ENCODE data around the gene CHRM5.
"Not testable (repeated sequence)": the region's sequence is repeated elsewhere in the genome, so short reads cannot be mapped to it uniquely, and the experiment has no call there.

Gene CHRM5

DNA sequence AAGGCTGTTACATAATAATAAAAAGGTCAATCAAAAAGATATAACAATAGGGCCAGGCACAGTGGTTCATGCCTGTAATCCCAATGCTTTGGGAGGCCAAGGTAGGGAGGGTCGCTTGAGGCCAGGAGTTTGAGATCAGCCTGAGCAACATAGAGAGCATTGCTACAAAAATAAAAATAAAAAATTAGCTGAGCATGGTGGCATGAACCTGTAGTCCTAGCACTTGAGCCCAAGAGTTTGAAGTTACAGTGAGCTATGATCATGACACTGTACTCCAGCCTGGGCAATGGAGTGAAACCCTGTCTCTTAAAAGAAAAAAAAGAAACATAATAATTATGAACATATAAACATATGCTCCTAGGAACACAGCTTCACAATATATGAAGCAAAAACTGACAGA lies 41.4 kb downstream of the CHRM5 start:
- no peaks in the 10 kb centered on the region for H3K27me3 Mint-ChIP-seq
- no peak overlapping the region for H3K4me3 Mint-ChIP-seq
- no peak for ATAC-seq (replicated peaks)
- DNase-seq, result no peak
- no peak overlapping the region for H3K27ac Mint-ChIP-seq
- H3K9me3 Mint-ChIP-seq, result no peaks in the 10 kb centered on the region
- H3K36me3 Mint-ChIP-seq (ENCODE audit: insufficient read depth), result no peaks in the 10 kb centered on the region
- H3K4me1 Mint-ChIP-seq (ENCODE audit: low read depth in 2 of 2), result peaks cover 0 to 2% of the 10 kb centered on the region in 2 donors

GRCh38 chr15:34010921-34011320 lies 42.6 kb downstream of the CHRM5 start:
- no peak for ATAC-seq (replicated peaks)
- Mint-ChIP-seq H3K36me3 (ENCODE audit: insufficient read depth) (no peaks in the 10 kb centered on the region), H3K4me3 (no peak overlapping the region), H3K27me3 (no peaks in the 10 kb centered on the region), H3K27ac (no peak overlapping the region), H3K4me1 (ENCODE audit: low read depth in 2 of 2) (peaks cover 0 to 2% of the 10 kb centered on the region in 2 donors), H3K9me3 (no peaks in the 10 kb centered on the region)
- no peak for DNase-seq

DNA sequence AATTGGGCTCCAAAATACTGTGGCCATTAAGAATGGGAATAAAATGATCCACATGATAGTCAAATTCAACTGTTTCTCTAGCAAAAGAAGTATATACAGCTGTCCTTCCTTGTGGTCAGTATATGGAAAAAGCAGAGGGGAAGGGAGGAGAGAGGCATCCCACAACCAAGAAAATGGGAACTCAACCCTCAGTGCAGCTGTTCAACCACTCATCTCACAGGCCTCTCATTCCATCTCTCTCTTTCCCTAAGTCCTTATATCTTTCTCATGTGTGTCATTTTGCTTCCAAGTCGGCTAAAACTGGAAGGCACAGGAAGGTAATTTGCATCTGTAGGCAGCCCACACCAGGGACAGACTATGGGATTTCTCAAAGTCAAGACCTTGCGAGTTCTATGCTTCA lies 43.2 kb downstream of the CHRM5 start:
- Mint-ChIP-seq H3K4me3 (no peak overlapping the region), H3K9me3 (no peaks in the 10 kb centered on the region), H3K4me1 (ENCODE audit: low read depth in 2 of 2) (peaks cover 0 to 2% of the 10 kb centered on the region in 2 donors), H3K27ac (no peak overlapping the region), H3K36me3 (ENCODE audit: insufficient read depth) (no peaks in the 10 kb centered on the region), H3K27me3 (no peaks in the 10 kb centered on the region)
- ATAC-seq (replicated peaks) (no peak), DNase-seq (no peak)

DNA sequence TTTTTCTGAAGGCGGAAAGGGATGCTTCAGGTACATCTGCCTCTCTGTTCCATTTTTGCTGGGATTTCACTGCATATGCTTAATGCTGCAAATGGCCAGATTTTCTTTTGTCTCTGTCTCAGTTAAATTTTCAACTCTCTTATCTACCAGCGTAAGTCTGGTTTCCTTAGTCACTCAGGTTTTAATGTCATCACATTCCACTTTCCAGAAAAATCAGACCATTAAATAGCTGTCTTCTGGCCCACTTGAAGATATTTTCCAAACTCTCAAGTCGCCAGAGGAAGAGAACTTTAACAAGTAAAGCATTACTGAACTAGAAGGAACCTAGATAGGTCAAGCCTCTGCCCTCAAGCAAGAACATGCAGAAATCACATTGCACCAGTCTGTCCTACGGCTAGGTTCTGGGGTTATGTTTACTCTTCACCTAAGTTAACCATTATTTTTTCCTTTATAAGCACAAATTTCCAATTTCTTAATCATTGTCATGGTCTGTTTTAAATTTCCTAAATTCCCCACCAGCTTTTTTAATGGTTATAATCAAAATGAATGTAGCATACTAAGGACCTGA lies 44.2 kb downstream of the CHRM5 start:
- ATAC-seq (replicated peaks) (no peak), DNase-seq (no peak)
- Mint-ChIP-seq H3K36me3 (ENCODE audit: insufficient read depth) (peaks cover 3% of the 10 kb centered on the region), H3K27ac (no peak overlapping the region), H3K4me3 (no peak overlapping the region), H3K27me3 (no peaks in the 10 kb centered on the region), H3K4me1 (ENCODE audit: low read depth in 2 of 2) (peaks cover 0 to 3% of the 10 kb centered on the region in 2 donors), H3K9me3 (no peaks in the 10 kb centered on the region)

DNA sequence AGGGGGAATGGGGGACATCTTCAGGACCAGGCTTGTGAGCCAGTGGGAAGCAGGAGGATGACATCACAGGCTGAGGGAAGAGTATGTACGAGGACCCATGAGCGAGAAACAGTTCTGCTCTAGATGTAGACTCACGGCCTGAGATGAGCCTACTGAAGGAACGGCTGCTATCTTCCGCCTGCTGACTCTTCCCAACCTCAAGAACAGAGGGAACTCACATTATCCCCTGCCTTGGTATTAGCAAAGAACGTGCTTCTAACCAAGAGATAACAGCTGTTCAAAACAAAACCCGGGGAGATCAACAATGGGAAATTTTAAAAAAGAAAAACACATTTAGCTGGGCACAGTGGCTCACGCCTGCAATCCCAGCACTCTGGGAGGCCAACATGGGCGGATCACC lies 45.4 kb downstream of the CHRM5 start:
- Mint-ChIP-seq H3K4me3 (no peak overlapping the region), H3K36me3 (ENCODE audit: insufficient read depth) (peaks cover 7% of the 10 kb centered on the region), H3K27me3 (no peaks in the 10 kb centered on the region), H3K4me1 (ENCODE audit: low read depth in 2 of 2) (peaks cover 8 to 10% of the 10 kb centered on the region in 2 donors), H3K9me3 (no peaks in the 10 kb centered on the region), H3K27ac (no peak overlapping the region)
- DNase-seq (no peak), ATAC-seq (replicated peaks) (no peak)

DNA sequence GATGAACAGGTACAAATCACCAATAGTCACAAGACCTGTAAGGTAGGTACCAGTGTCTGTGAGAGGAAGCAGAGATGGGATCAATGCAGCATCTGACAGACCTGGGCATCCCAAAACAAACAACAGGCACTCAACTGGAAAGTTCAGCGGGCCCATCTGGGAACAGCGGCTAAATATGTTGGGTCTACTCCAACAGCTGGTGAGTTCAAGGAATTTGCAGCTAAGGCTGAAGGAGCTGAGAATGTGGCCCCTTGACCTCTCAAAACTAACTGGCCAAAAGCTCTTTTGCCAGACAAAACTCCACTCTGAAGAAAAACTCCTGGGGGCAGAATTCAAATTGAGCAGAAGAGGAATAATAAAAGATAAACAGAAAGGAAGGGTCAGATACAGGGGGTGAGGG lies 46.3 kb downstream of the CHRM5 start:
- no peak for ATAC-seq (replicated peaks)
- H3K27ac Mint-ChIP-seq, result no peak overlapping the region
- DNase-seq, result no peak
- no peak overlapping the region for H3K4me3 Mint-ChIP-seq
- peaks cover 8 to 10% of the 10 kb centered on the region in 2 donors for H3K4me1 Mint-ChIP-seq (ENCODE audit: low read depth in 2 of 2)
- H3K36me3 Mint-ChIP-seq (ENCODE audit: insufficient read depth), result peaks cover 7% of the 10 kb centered on the region
- H3K27me3 Mint-ChIP-seq, result no peaks in the 10 kb centered on the region
- H3K9me3 Mint-ChIP-seq, result no peaks in the 10 kb centered on the region

DNA sequence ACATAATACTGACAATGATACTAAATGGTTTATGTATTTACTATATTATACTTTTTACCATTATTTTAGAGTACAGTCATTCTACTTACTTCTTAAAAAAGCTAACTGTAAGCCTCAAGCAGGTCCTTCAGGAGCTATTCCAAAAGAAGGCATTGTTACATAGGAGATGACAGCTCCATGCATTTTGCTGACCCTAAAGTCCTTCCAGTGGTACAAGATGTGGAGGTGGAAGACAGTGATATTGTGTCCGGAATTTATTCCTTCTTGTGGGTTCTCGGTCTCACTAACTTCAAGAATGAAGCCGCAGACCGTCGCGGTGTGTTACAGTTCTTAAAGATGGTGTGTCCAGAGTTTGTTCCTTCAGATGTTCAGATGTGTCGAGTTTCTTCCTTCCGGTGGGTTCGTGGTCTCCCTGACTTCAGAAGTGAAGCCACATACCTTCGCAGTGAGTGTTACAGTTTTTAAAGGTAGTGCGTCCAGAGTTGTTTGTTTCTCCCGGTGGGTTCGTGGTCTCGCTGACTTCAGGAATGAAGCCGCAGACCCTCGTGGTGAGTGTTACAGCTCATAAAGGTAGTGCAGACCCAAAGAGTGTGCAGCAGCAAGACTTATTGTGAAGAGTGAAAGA lies 49.8 kb downstream of the CHRM5 start:
- peak; percentile 29 to 40 (median 33) for DNase-seq

GRCh38 chr15:34018738-34019137 lies 50.4 kb downstream of the CHRM5 start:
- peak overlapping the region in 1 of 2 donors; percentile 9 for H3K27ac Mint-ChIP-seq
- not testable (repeated sequence) for H3K36me3 Mint-ChIP-seq (ENCODE audit: insufficient read depth); DNase-seq; H3K9me3 Mint-ChIP-seq; H3K27me3 Mint-ChIP-seq; ATAC-seq (replicated peaks)
- H3K4me1 Mint-ChIP-seq (ENCODE audit: low read depth in 2 of 2), result peaks cover 8 to 10% of the 10 kb centered on the region in 2 donors
- H3K4me3 Mint-ChIP-seq, result peak overlapping the region; percentile 47 to 74

More for the DNA sequence above, 49.8 kb downstream of the CHRM5 start:
- Mint-ChIP-seq H3K9me3 (no peaks in the 10 kb centered on the region), H3K4me1 (ENCODE audit: low read depth in 2 of 2) (peaks cover 8 to 10% of the 10 kb centered on the region in 2 donors), H3K4me3 (peak overlapping the region; percentile 47 to 74), H3K27ac (peak overlapping the region; percentile 9 to 77), H3K27me3 (no peaks in the 10 kb centered on the region), H3K36me3 (ENCODE audit: insufficient read depth) (peaks cover 7% of the 10 kb centered on the region)
- ATAC-seq (replicated peaks), result peak; percentile 80

DNA sequence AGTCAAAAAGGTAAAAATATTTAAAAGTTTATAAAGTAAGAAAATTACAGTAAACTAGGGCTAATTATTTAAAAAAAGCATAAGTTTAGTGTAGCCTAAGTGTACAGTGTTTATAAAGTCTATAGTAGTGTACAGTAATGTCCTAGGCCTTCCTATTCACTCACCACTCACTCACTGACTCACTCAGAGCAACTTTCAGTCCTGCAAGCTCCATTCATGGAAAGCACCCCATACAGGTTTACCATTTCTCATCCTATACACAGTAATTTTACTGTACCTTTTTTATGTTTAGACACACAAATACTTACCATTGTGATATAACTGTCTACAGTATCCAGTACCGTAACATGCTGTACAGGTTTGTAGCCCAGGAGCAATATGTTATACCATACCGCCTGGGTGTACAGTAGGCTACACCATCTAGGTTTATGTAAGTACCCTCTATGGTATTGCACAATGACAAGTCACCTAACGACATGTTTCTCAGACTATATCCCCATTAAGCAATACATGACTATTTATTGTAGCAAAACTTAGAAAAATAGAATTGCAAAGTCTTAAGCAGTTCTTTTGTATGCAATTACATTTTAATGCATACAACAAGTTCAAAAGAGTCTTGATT lies 51.2 kb downstream of the CHRM5 start:
- Mint-ChIP-seq H3K36me3 (ENCODE audit: insufficient read depth) (peaks cover 7% of the 10 kb centered on the region), H3K4me3 (no peak overlapping the region), H3K4me1 (ENCODE audit: low read depth in 2 of 2) (peaks cover 8 to 10% of the 10 kb centered on the region in 2 donors), H3K9me3 (no peaks in the 10 kb centered on the region), H3K27me3 (no peaks in the 10 kb centered on the region), H3K27ac (no peak overlapping the region)
- ATAC-seq (replicated peaks) (no peak), DNase-seq (no peak)

DNA sequence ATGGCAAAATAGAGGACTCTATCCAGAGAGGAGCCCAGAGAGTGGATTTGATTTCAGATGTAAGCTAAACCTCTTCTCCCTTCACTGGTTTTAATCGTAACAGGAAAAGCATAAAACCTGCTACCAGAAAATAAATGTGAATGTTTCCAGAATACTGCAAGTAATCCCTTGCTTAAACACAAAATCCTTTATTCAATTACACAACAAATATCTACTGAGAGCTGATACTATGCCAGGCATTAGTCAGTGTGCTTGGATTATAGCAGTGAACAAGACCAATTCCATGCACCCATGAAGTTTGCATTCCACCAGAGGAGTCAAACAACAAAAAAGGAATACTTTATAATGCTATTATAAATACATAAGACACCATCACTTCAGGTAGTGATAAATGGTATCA lies 55.6 kb downstream of the CHRM5 start:
- ATAC-seq (replicated peaks) (no peak), DNase-seq (no peak)
- Mint-ChIP-seq H3K36me3 (ENCODE audit: insufficient read depth) (no peaks in the 10 kb centered on the region), H3K9me3 (no peaks in the 10 kb centered on the region), H3K27ac (peak overlapping the region in 1 of 2 donors; percentile 27), H3K4me3 (no peak overlapping the region), H3K27me3 (no peaks in the 10 kb centered on the region), H3K4me1 (ENCODE audit: low read depth in 2 of 2) (peaks cover 0 to 7% of the 10 kb centered on the region in 2 donors)

GRCh38 chr15:34025252-34025651 lies 57.0 kb downstream of the CHRM5 start:
- no peaks in the 10 kb centered on the region for H3K9me3 Mint-ChIP-seq
- DNase-seq (no peak), ATAC-seq (replicated peaks) (no peak)
- H3K27me3 Mint-ChIP-seq, result no peaks in the 10 kb centered on the region
- no peak overlapping the region for H3K27ac Mint-ChIP-seq
- no peaks in the 10 kb centered on the region for H3K36me3 Mint-ChIP-seq (ENCODE audit: insufficient read depth)
- H3K4me3 Mint-ChIP-seq, result no peak overlapping the region
- peaks cover 0 to 7% of the 10 kb centered on the region in 2 donors for H3K4me1 Mint-ChIP-seq (ENCODE audit: low read depth in 2 of 2)

DNA sequence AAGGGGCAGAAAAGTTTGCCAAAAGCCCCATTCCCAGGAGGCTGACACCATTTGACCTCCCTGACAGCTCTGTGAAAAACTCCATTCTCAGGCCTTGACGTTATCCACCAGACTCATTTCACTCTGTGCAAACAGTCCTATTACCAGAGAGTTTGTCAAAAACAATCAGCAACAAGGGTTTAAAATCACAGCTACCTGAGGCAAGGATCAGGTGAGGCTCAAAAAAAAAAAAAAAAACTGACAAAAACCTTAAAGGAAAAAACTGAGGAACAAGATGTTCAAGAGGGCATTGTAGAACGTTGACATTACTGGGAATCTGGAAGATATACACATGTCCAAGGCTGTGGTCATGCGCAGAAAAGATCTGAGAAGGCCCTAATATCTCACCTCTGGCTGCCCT lies 59.3 kb downstream of the CHRM5 start:
- peaks cover 0 to 7% of the 10 kb centered on the region in 2 donors for H3K4me1 Mint-ChIP-seq (ENCODE audit: low read depth in 2 of 2)
- no peaks in the 10 kb centered on the region for H3K36me3 Mint-ChIP-seq (ENCODE audit: insufficient read depth)
- no peak overlapping the region for H3K4me3 Mint-ChIP-seq
- ATAC-seq (replicated peaks) (no peak), DNase-seq (no peak)
- no peaks in the 10 kb centered on the region for H3K27me3 Mint-ChIP-seq
- H3K9me3 Mint-ChIP-seq, result no peaks in the 10 kb centered on the region
- H3K27ac Mint-ChIP-seq, result no peak overlapping the region

GRCh38 chr15:34031987-34032760 lies 63.9 kb downstream of the CHRM5 start:
- peaks cover 0 to 4% of the 10 kb centered on the region in 2 donors for H3K4me1 Mint-ChIP-seq (ENCODE audit: low read depth in 2 of 2)
- no peak overlapping the region for H3K4me3 Mint-ChIP-seq
- H3K27me3 Mint-ChIP-seq, result no peaks in the 10 kb centered on the region
- no peaks in the 10 kb centered on the region for H3K36me3 Mint-ChIP-seq (ENCODE audit: insufficient read depth)
- ATAC-seq (replicated peaks) (no peak), DNase-seq (no peak)
- no peak overlapping the region for H3K27ac Mint-ChIP-seq
- no peaks in the 10 kb centered on the region for H3K9me3 Mint-ChIP-seq
